HG03045 (cell line): ENCODE measurements around the gene IRAK2.
"Not testable (repeated sequence)": the region's sequence is repeated elsewhere in the genome, so short reads cannot be mapped to it uniquely, and the experiment has no call there.

ENCODE experiments used
- ATAC-seq: cut with Tn5 transposase; IDR thresholded peaks from one replicate; pipeline ENCODE4 v1.9.1; 2021; ENCODE audit warnings: mild to moderate bottlenecking, moderate library complexity; ENCODE audit not compliant: unreplicated experiment

Gene IRAK2

GRCh38 chr3:10248984-10249748, 84.4 kb downstream of the IRAK2 start:
- ATAC-seq = no peak

GRCh38 chr3:10249833-10250232, 85.1 kb downstream of the IRAK2 start:
- ATAC-seq = no peak

DNA sequence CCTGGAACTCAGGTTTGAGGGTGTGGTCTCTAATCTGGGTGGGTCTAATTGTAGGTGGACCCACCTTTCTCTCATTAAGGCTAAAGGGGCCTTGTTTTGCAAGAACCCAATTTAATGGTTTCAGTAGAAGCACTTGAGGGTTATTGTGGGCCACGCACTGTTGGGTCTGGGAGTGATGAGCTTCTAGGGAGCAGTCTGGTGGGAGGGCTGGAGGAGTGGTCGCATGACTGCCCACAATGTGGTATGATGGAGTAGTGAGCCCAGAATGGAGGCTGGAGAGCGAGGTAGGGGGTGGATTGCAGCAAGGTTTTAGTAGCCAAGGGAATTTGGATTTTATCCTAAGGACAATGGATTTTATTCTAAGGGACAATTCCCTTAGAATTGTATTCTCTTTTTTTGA, 86.3 kb downstream of the IRAK2 start:
- ATAC-seq = no peak

GRCh38 chr3:10253731-10254130, 89.0 kb downstream of the IRAK2 start:
- no peak for ATAC-seq

DNA sequence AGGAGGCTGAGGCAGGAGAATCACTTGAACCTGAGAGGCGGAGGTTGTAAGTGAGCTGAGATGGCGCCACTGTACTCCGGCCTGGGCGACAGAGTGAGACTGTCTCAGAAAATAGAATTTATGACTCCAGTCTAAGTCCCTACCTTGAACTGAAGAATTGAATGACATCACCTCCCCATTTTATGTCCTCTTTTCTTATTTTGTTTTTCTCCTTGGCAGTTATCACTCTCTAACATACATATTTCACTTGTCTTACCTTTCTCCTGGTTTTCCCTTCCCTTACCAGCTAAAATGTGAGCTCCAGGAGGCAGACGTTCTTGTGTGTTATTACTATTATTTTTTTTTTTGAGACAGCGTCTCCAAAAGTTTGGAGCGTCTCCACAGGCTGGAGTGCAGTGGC, 91.1 kb downstream of the IRAK2 start:
- no peak for ATAC-seq

- ATAC-seq = no peak
Measured at GRCh38 chr3:10259036-10259435, 94.3 kb downstream of the IRAK2 start.

GRCh38 chr3:10259798-10260197, 95.1 kb downstream of the IRAK2 start:
- ATAC-seq = no peak

DNA sequence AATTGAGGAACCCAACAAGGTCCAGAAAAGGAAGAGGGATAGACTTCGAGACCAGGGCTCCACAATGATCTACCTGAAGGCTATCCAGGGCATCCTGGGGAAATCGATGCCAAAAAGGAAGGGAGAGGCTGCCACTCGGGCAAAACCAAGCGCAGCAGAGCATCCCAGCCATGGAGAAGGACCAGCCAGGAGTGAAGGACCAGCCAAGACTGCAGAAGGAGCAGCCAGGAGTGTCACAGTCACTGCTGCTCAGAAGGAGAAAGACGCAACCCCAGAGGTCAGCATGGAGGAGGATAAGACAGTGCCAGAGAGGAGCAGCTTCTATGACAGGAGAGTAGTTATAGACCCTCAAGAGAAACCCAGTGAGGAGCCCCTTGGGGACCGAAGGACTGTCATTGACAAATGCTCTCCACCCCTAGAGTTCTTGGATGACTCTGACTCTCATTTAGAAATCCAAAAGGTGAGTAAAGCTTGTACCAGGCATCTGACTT, 95.5 kb downstream of the IRAK2 start:
- no peak for ATAC-seq

- ATAC-seq = no peak
Measured at GRCh38 chr3:10262027-10262426, 97.3 kb downstream of the IRAK2 start.

- ATAC-seq = no peak
Measured at GRCh38 chr3:10263646-10264363, 99.1 kb downstream of the IRAK2 start.

DNA sequence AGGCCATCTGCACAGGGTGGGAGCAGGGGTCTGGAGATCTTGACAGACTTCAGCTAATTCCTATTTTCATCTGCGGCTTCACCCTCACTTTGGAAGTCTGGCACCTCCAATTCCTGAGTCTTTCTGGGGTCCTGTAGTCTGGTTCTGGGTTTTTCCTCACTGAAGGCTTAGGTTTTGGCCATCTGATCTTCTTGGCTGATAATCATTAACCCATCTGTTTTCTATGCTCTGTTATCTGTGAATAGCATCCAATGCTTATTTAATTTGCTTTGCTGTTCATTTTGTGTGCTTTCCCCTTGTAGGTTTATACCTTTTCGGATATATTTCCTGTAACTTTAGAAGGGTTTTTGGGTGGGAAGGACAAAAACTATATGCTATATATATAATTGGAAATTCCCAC, 101.1 kb downstream of the IRAK2 start:
- no peak for ATAC-seq

DNA sequence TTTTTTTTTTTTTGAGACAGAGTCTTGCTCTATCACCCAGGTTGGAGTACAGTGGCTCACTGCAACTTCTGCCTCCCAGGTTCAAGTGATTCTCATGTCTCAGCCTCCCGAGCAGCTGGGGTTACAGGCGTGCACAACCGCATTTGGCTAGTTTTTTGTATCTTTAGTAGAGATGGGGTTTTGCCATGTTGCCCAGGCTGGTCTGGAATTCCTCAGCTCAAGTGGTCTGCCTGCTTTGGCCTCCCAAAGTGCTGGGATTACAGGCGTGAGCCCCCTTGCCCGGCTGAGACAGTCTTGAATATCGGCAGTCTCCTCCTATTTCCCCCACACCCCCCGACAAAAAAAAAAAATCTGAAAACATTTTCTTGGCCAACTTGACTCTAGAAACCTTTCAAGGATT, 102.2 kb downstream of the IRAK2 start:
- ATAC-seq = not testable (repeated sequence)

DNA sequence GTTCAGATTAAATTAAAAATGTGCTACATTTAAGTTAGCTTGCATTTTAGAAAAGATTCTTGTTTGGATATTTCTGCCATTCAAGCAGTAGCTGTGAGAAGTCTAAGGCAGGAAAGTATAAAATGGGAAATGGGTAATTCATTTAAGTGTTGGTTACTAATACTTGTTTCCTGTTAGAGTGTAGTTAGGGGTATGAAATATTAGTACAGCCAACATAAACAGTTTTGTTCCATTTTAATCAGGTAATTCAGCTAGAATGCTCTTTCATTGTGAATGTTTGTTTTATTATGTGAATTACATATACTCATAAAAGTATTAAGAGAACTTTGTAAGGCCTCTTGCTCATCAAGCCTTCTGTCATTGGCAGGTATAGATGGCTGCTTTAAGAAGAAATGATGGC, 103.4 kb downstream of the IRAK2 start:
- ATAC-seq = no peak

- no peak for ATAC-seq
Measured at GRCh38 chr3:10268930-10269329, 104.2 kb downstream of the IRAK2 start.

GRCh38 chr3:10269443-10269842, 104.7 kb downstream of the IRAK2 start:
- ATAC-seq = no peak

DNA sequence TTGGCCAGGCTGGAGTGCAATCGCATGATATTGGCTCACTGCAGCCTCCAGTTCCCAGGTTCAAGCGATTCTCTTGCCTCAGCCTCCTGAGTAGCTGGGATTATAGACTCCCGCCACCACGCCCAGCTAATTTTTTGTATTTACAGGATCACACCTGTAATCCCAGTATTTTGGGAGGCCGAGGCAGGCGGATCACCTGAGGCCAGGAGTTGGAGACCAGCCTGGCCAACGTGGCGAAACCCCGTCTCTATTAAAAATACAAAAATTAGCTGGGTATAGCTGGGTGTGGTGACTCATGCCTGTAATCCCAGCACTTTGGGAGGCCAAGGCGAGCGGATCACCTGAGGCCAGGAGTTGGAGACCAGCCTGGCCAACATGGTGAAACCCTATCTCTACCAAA, 107.8 kb downstream of the IRAK2 start:
- not testable (repeated sequence) for ATAC-seq

DNA sequence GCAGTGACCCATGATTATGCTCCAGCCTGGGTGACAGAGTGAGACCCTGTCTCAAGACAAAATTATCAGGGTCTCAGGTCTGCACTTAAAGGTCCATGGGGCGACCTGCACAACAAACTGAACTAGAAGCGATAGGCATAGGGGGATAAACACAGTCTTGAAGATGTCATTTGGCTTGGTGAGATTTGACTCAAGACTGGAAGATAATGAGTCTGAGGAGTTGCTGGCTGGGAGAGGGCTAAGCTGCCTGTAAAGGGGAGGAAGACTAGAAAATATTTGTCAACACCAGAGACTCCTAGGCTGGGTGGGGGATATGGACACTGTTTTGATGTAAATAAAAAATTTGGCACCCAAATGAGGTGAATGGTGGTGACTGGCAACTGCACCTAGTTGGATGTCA, 108.3 kb downstream of the IRAK2 start:
- no peak for ATAC-seq

DNA sequence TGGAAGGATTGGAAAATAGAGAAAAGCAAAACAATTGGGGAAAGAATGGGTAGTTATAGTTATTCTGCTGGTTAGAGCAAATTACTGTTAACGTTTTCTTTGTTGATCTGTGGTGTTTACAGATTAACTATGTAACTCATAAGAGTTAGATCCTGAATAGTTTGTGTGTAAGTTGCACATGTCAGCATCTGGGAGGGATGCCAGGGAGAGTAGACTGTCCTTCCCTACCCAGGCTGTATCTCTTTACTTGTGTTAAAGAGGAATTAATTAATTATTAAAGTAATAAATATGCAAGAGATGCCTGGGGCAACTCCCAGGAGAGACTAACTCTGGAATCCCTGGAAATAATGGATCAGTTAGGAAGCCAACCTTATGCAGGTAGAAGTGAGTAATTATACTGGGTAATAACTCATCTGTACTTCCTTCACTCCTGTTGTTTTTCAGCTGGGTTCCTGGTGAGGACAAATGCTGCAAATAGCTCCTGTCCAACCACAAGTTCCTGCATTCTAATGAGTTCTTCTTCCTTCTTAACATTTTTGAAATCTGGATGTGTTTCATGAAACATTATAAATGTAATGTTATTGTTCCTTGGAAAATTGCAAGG, 109.1 kb downstream of the IRAK2 start:
- ATAC-seq = no peak

DNA sequence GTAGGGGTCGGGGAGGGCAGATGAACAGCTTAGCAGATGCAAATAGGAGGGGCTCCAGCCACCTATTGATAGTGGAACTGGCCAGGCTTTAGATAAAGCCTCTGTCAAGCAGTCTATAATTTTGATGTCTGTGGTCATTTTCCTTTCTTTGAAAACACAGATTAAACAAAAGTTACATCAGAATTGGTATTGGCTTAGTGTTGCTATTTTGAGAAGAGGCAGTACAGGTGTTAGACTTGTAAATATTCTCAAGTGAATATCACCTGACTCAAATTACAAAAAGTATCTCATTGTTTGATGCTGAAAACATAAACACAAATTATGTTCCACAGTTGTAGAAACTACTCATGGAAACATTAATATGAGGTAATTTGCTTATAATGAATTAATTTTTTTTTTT, 109.9 kb downstream of the IRAK2 start:
- no peak for ATAC-seq

- no peak for ATAC-seq
Measured at GRCh38 chr3:10277115-10277625, 112.5 kb downstream of the IRAK2 start.

- no peak for ATAC-seq
Measured at GRCh38 chr3:10278501-10278900, 113.8 kb downstream of the IRAK2 start.
